BE2C (cell line): ENCODE measurements around the gene NLGN1.

ENCODE experiments used
- DNase-seq: peaks from one replicate; pipeline ENCODE4 v3.0.0-alpha.2; 2020
- H3K27me3 ChIP-seq: fragments of 250-450 bp; sonication (Bioruptor Pico); 2 replicates; pipeline ENCODE4 v1.5.1; 2020; ENCODE audit warnings: mild to moderate bottlenecking
- H3K36me3 ChIP-seq: fragments of 250-450 bp; sonication (Bioruptor Pico); 2 replicates; pipeline ENCODE4 v1.5.1; 2020; ENCODE audit warnings: mild to moderate bottlenecking
- H3K4me1 ChIP-seq: fragments of 250-450 bp; sonication (Bioruptor Pico); 2 replicates; pipeline ENCODE4 v1.5.1; 2020
- H3K4me3 ChIP-seq: 2 replicates; pipeline ENCODE4 v1.5.1; 2011; ENCODE audit warnings: low read depth, low read length
- H3K9me3 ChIP-seq: fragments of 250-450 bp; sonication (Bioruptor Pico); 2 replicates; pipeline ENCODE4 v1.5.1; 2020
- TF ChIP-seq, protein P1 (sequence below): IDR thresholded peaks from 2 replicates; pipeline ENCODE4 v1.5.1; 2012; ENCODE audit warnings: mild to moderate bottlenecking, low read depth, low read length

NLGN1 gene

DNA sequence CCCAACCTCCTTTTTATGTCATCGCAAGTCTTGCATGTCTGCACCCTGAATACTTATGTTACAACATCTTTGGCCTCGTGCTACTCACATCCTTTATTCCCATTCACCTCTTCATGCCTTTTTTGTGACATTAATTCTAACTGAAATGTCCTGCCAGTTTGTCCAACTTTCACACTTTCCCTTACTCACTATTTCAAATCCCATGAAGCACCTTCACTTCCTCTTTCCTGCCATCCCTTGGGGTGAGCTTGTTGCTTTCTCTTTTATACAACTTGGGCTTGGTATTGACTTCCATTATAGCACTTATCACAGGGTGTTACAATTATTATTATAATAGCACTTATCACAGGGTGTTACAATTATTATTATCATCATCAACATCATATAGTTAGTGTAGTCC lies 496.3 kb downstream of the NLGN1 start:
- Histone ChIP-seq H3K36me3 (no peaks in the 10 kb centered on the region), H3K4me3 (no peak overlapping the region), H3K4me1 (no peaks in the 10 kb centered on the region), H3K9me3 (no peaks in the 10 kb centered on the region), H3K27me3 (no peaks in the 10 kb centered on the region)
- TF ChIP-seq, protein P1, sequence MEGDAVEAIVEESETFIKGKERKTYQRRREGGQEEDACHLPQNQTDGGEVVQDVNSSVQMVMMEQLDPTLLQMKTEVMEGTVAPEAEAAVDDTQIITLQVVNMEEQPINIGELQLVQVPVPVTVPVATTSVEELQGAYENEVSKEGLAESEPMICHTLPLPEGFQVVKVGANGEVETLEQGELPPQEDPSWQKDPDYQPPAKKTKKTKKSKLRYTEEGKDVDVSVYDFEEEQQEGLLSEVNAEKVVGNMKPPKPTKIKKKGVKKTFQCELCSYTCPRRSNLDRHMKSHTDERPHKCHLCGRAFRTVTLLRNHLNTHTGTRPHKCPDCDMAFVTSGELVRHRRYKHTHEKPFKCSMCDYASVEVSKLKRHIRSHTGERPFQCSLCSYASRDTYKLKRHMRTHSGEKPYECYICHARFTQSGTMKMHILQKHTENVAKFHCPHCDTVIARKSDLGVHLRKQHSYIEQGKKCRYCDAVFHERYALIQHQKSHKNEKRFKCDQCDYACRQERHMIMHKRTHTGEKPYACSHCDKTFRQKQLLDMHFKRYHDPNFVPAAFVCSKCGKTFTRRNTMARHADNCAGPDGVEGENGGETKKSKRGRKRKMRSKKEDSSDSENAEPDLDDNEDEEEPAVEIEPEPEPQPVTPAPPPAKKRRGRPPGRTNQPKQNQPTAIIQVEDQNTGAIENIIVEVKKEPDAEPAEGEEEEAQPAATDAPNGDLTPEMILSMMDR: no peak
- DNase-seq: no peak

- Histone ChIP-seq H3K9me3 (no peaks in the 10 kb centered on the region), H3K4me1 (no peaks in the 10 kb centered on the region), H3K4me3 (no peak overlapping the region), H3K27me3 (no peaks in the 10 kb centered on the region), H3K36me3 (no peaks in the 10 kb centered on the region)
- TF ChIP-seq, protein P1: no peak
- no peak for DNase-seq
Measured at GRCh38 chr3:173897631-173898030, 500.1 kb downstream of the NLGN1 start.

DNA sequence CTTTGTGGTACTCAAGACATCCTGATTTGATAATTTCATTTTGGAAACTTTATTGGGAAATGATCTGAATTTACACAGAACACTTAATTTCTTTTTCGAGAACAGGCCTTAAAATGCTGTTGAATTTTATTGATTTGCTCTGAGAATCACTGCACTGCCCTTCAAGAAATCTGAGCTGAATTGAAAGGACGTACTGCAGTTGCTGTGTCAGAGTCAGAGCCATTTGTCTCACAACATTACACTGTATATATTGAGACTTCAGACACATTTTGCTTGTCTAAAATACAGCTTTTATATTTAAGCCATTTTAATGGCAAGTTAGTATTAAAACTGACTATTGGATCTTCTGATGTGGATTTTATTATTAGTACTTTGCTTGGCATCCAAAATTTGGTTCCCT lies 504.1 kb downstream of the NLGN1 start:
- TF ChIP-seq, protein P1: no peak
- Histone ChIP-seq H3K4me1 (no peaks in the 10 kb centered on the region), H3K9me3 (no peaks in the 10 kb centered on the region), H3K27me3 (no peaks in the 10 kb centered on the region), H3K4me3 (no peak overlapping the region), H3K36me3 (no peaks in the 10 kb centered on the region)
- no peak for DNase-seq

GRCh38 chr3:173902401-173902800 lies 504.9 kb downstream of the NLGN1 start:
- Histone ChIP-seq H3K27me3 (no peaks in the 10 kb centered on the region), H3K9me3 (no peaks in the 10 kb centered on the region), H3K36me3 (no peaks in the 10 kb centered on the region), H3K4me3 (no peak overlapping the region), H3K4me1 (no peaks in the 10 kb centered on the region)
- TF ChIP-seq, protein P1: no peak
- DNase-seq: no peak

- TF ChIP-seq, protein P1: no peak
- no peak for DNase-seq
- no peaks in the 10 kb centered on the region for H3K27me3 ChIP-seq
- no peaks in the 10 kb centered on the region for H3K9me3 ChIP-seq
- no peak overlapping the region for H3K4me3 ChIP-seq
- no peaks in the 10 kb centered on the region for H3K36me3 ChIP-seq
- H3K4me1 ChIP-seq: no peaks in the 10 kb centered on the region
Measured at GRCh38 chr3:173902871-173903270, 505.3 kb downstream of the NLGN1 start.

DNA sequence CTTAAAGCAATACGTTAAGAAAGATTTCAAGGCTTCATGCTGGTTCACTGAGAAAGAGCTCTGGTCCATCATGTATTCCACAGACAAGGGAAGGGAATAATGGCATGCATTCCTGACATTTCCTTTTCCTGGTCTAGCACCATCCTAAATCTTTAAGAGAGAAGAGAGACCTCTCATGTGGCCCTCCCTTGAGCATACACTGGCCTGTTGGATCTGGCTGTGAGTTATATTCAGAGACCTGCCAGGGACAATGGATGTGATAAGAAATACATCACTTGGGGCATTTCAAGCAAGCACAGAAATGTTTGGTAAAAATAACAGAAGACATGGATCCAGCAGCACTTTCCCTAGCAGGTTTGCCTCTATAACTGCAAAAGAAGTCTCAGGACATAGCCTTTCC lies 507.8 kb downstream of the NLGN1 start:
- Histone ChIP-seq H3K4me3 (no peak overlapping the region), H3K4me1 (no peaks in the 10 kb centered on the region), H3K27me3 (no peaks in the 10 kb centered on the region), H3K9me3 (no peaks in the 10 kb centered on the region), H3K36me3 (no peaks in the 10 kb centered on the region)
- DNase-seq: no peak
- TF ChIP-seq, protein P1: no peak
